Esophagus squamous epithelium (tissue), 5 donors: ENCODE data around the gene RNU7-1. TPM values are rescaled to one million over a fixed set of nuclear protein-coding genes. Genes with fewer than 3 reads are reported as not detected.

Experiments
- DNase-seq: peaks from one replicate; lab custom pipeline; 2025; lab: John Stamatoyannopoulos, UW
- H3K27ac ChIP-seq, 4 donors: fragments of 200-600 bp; sonication (generic); one replicate each; pipeline ENCODE4 v1.5.1; 2016 to 2019; ENCODE audit warnings: mild to moderate bottlenecking in 1 of 4
- H3K27me3 ChIP-seq, 4 donors: fragments of 200-600 bp; sonication (generic); 1 replicate in 3 of 4; 2 replicates in 1 of 4; pipeline versions ENCODE4 v1.5.1 to v1.6.0; 2017 to 2021; ENCODE audit warnings: antibody characterized with exemption in 1 of 4
- H3K36me3 ChIP-seq, 3 donors: fragments of 200-600 bp; sonication (generic); one replicate each; pipeline ENCODE4 v1.5.1; 2016 to 2019
- H3K4me1 ChIP-seq, 3 donors: fragments of 200-600 bp; sonication (generic); one replicate each; pipeline ENCODE4 v1.5.1; 2017 to 2019
- H3K4me3 ChIP-seq, 4 donors: fragments of 200-600 bp; sonication (generic); 1 replicate in 3 of 4; 2 replicates in 1 of 4; pipeline ENCODE4 v1.5.1; 2016 to 2019; ENCODE audit warnings: mild to moderate bottlenecking in 2 of 4, moderate library complexity in 1 of 4
- H3K9me3 ChIP-seq, 3 donors: fragments of 200-600 bp; sonication (generic); one replicate each; pipeline ENCODE4 v1.5.1; 2016 to 2019
- POLR2A ChIP-seq, 4 donors: fragments of 450-650 bp; IDR thresholded peaks; one replicate each; pipeline ENCODE4 v1.6.1; 2017; ENCODE audit warnings: antibody characterized with exemption in 4 of 4, mild to moderate bottlenecking in 4 of 4, moderate library complexity in 3 of 4
- WGBS, 2 donors: methylation state at CpG; one replicate each; pipeline ENCODE4 v1.1.5; 2018; 5-methylcytosine and 5-hydroxymethylcytosine counted together
- intact Hi-C: fragments of 100-400 bp; cut with DNase I; formaldehyde crosslinking; loops from one replicate; pipeline ENCODE4 v1.15.0; 2022
- total RNA-seq, 4 donors: library from RNA; depleted of rRNA; stranded (reverse); fragments of >200 nt; gene quantifications; one replicate each; pipeline ENCODE4 v1.1.0, GENCODE V29; 2016
- TF ChIP-seq, protein P1 (sequence below), 6 experiments: fragments of 450-650 bp in 4 of 6; fragments of 200-600 bp in 2 of 6; sonication (generic) in 2 of 6; IDR thresholded peaks; one replicate each; pipeline ENCODE4 v1.5.1; 2016 to 2019; ENCODE audit warnings: antibody characterized with exemption in 6 of 6, mild to moderate bottlenecking in 4 of 6, moderate library complexity in 4 of 6
- donor health status: DM: yes; HTN: yes; CAD: no.

Gene RNU7-1
- total RNA-seq, 4 donors from 2014 or later, result not detected

GRCh38 chr12:6951551-6952120 is 8.0 kb downstream of the RNU7-1 start:
- peak overlapping the region; percentile 61 to 88 (median 76) for H3K27ac ChIP-seq
- H3K4me3 ChIP-seq, result peak overlapping the region; percentile 19 to 61 (median 42)
- TF ChIP-seq, protein P1, sequence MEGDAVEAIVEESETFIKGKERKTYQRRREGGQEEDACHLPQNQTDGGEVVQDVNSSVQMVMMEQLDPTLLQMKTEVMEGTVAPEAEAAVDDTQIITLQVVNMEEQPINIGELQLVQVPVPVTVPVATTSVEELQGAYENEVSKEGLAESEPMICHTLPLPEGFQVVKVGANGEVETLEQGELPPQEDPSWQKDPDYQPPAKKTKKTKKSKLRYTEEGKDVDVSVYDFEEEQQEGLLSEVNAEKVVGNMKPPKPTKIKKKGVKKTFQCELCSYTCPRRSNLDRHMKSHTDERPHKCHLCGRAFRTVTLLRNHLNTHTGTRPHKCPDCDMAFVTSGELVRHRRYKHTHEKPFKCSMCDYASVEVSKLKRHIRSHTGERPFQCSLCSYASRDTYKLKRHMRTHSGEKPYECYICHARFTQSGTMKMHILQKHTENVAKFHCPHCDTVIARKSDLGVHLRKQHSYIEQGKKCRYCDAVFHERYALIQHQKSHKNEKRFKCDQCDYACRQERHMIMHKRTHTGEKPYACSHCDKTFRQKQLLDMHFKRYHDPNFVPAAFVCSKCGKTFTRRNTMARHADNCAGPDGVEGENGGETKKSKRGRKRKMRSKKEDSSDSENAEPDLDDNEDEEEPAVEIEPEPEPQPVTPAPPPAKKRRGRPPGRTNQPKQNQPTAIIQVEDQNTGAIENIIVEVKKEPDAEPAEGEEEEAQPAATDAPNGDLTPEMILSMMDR (IDR thresholded peaks at IDR 0.05), result no peak
- TF ChIP-seq POLR2A (IDR thresholded peaks at IDR 0.05), result no peak
- peaks cover 6 to 66% (median 15%) of the 10 kb centered on the region in 3 donors for H3K4me1 ChIP-seq
- no peak for DNase-seq
- 76 to 80% methylated on average over 12 to 13 of the region's 20 CpGs for WGBS, 2 donors
- no peaks in the 10 kb centered on the region for H3K9me3 ChIP-seq
- no peaks in the 10 kb centered on the region for H3K27me3 ChIP-seq
- H3K36me3 ChIP-seq, result peaks cover 0 to 19% (median 0%) of the 10 kb centered on the region in 3 donors
- intact Hi-C loops, result no loop called here

DNA sequence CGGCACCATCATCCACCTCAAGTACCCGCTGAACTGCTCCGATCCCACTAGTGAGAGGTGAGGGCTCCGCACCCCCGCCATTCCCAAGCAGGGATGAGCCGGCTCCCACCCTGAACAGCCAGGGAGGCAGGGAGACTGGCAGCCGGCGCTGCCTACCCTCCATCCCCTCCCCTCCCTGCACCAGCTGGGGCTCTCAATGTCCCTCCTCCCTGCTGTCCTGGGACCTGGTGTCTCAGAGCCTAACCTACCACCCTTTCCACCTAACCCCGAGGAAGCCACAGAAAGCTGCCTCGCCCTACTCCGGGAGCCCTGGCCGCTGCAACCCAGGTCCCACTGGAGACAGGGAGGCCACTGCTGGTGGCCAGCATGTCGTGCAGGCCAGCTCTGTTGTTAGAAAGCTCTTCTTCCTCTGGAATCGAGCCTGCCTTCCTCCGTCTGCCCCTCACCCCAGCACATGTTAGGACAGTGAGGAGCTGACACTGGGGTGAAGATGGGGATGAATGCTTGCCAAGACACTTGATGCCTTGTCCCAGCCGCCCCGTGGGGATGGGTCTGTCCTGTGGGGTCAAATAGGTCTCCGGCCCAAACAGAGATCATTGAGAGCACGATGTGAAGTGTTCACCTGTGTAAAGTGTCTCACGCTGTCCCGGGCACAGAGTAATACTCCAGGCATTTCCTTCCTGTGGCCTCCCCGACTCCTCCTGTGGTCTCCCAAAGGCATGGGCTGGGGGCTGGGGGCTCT is 8.7 kb downstream of the RNU7-1 start:
- peaks cover 6 to 66% (median 14%) of the 10 kb centered on the region in 3 donors for H3K4me1 ChIP-seq
- no peak for TF ChIP-seq POLR2A (IDR thresholded peaks at IDR 0.05)
- TF ChIP-seq, protein P1 (IDR thresholded peaks at IDR 0.05), result no peak
- no peak for DNase-seq
- 60 to 74% methylated on average over 1 to 13 of the region's 22 CpGs for WGBS, 2 donors
- no peaks in the 10 kb centered on the region for H3K27me3 ChIP-seq
- peaks cover 0 to 23% (median 0%) of the 10 kb centered on the region in 3 donors for H3K36me3 ChIP-seq
- no peaks in the 10 kb centered on the region for H3K9me3 ChIP-seq
- intact Hi-C loops, result no loop called here
- H3K27ac ChIP-seq, result peak overlapping the region; percentile 61 to 88 (median 76)
- peak overlapping the region; percentile 19 to 61 (median 42) for H3K4me3 ChIP-seq

- no peak for DNase-seq
- TF ChIP-seq POLR2A (IDR thresholded peaks at IDR 0.05), result no peak
- TF ChIP-seq, protein P1 (IDR thresholded peaks at IDR 0.05), result no peak
- H3K4me3 ChIP-seq, result peak overlapping the region; percentile 19 to 61 (median 42)
- peaks cover 6 to 69% (median 20%) of the 10 kb centered on the region in 3 donors for H3K4me1 ChIP-seq
- no peaks in the 10 kb centered on the region for H3K27me3 ChIP-seq
- no peaks in the 10 kb centered on the region for H3K9me3 ChIP-seq
- WGBS, 2 donors, result 74 to 87% methylated on average over 3 to 11 of the region's 15 CpGs
- intact Hi-C loops, result no loop called here
- peaks cover 0 to 27% (median 0%) of the 10 kb centered on the region in 3 donors for H3K36me3 ChIP-seq
- peak overlapping the region; percentile 39 to 88 (median 72) for H3K27ac ChIP-seq
These were observed 9.3 kb downstream of the RNU7-1 start for GRCh38 chr12:6952863-6953441.

- no peaks in the 10 kb centered on the region for H3K27me3 ChIP-seq
- peaks cover 0 to 27% (median 0%) of the 10 kb centered on the region in 3 donors for H3K36me3 ChIP-seq
- H3K27ac ChIP-seq, result peak overlapping the region; percentile 39 to 88 (median 72)
- peak overlapping the region in 3 of 4 donors; percentile 38 to 61 (median 45) for H3K4me3 ChIP-seq
- 49 to 69% methylated on average over 15 to 23 of the region's 24 CpGs for WGBS, 2 donors
- H3K9me3 ChIP-seq, result no peaks in the 10 kb centered on the region
- H3K4me1 ChIP-seq, result peaks cover 13 to 76% (median 27%) of the 10 kb centered on the region in 3 donors
- no peak for DNase-seq
- TF ChIP-seq POLR2A (IDR thresholded peaks at IDR 0.05), result peak in 1 of 4 donors; percentile 72
- TF ChIP-seq, protein P1 (IDR thresholded peaks at IDR 0.05), result no peak
- intact Hi-C loops, result no loop called here
These were observed 10.1 kb downstream of the RNU7-1 start for GRCh38 chr12:6953442-6954315.
